ENCODE results near the gene MGLL.

GRCh38 chr3:127858937-127859336 is 36.6 kb upstream of the MGLL start:
- TF ChIP-seq, protein P1, sequence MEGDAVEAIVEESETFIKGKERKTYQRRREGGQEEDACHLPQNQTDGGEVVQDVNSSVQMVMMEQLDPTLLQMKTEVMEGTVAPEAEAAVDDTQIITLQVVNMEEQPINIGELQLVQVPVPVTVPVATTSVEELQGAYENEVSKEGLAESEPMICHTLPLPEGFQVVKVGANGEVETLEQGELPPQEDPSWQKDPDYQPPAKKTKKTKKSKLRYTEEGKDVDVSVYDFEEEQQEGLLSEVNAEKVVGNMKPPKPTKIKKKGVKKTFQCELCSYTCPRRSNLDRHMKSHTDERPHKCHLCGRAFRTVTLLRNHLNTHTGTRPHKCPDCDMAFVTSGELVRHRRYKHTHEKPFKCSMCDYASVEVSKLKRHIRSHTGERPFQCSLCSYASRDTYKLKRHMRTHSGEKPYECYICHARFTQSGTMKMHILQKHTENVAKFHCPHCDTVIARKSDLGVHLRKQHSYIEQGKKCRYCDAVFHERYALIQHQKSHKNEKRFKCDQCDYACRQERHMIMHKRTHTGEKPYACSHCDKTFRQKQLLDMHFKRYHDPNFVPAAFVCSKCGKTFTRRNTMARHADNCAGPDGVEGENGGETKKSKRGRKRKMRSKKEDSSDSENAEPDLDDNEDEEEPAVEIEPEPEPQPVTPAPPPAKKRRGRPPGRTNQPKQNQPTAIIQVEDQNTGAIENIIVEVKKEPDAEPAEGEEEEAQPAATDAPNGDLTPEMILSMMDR (IDR thresholded peaks at IDR 0.05; ENCODE audit: low read depth, low read length): no peak
- TF ChIP-seq EZH2phosphoT487 (IDR thresholded peaks at IDR 0.05; ENCODE audit: low read depth): no peak

Measured in OCI-LY3 (cell line).